Activated CD4-positive, alpha-beta T cell treated with anti-CD3 and anti-CD28 coated beads, Interleukin-2, amount 10 ng/mL, durations not matched to agents 7 days and 5 days (primary cell): Measurements from ENCODE around the gene GTF2F2. TPM values are rescaled to one million over a fixed set of nuclear protein-coding genes. Genes with fewer than 3 reads are reported as not detected.
"Not testable (repeated sequence)": the region's sequence is repeated elsewhere in the genome, so short reads cannot be mapped to it uniquely, and the experiment has no call there.

Experiments
- CTCF ChIA-PET: fragments of 350-600 bp; sonication (Branson Sonifier 250); formaldehyde crosslinking; loops from one replicate; lab custom pipeline; 2021; ENCODE audit warnings: antibody characterized with exemption; lab: Charles Lee
- POLR2A ChIA-PET: fragments of 350-600 bp; sonication (Branson Sonifier 250); formaldehyde crosslinking; loops from one replicate; lab custom pipeline; 2021; ENCODE audit warnings: antibody characterized with exemption; lab: Charles Lee
- DNase-seq: peaks from one replicate; pipeline ENCODE4 v3.0.0-alpha.2; 2020
- H3K27ac Mint-ChIP-seq: one replicate; pipeline ENCODE4 v1.8.0; 2021; ENCODE audit warnings: mild to moderate bottlenecking, moderate library complexity, mixed read lengths
- H3K27me3 Mint-ChIP-seq: one replicate; pipeline ENCODE4 v1.8.0; 2021; ENCODE audit warnings: mixed read lengths
- H3K36me3 Mint-ChIP-seq: one replicate; pipeline ENCODE4 v1.8.0; 2021; ENCODE audit warnings: low read depth, mixed read lengths
- H3K4me1 Mint-ChIP-seq: one replicate; pipeline ENCODE4 v1.8.0; 2021; ENCODE audit warnings: mixed read lengths
- H3K4me3 Mint-ChIP-seq: one replicate; pipeline ENCODE4 v1.8.0; 2021; ENCODE audit warnings: mild to moderate bottlenecking, moderate library complexity, mixed read lengths
- H3K9me3 Mint-ChIP-seq: one replicate; pipeline ENCODE4 v1.8.0; 2021; ENCODE audit warnings: mixed read lengths
- total RNA-seq, 2 experiments: library from RNA; stranded (reverse); gene quantifications; one replicate each; pipeline ENCODE4 v1.2.3, GENCODE V29; 2021

The GTF2F2 gene
- total RNA-seq, 2 experiments from 2014 or later = 15.3 to 17.1 TPM

GRCh38 chr13:45295536-45295935 lies 175.2 kb downstream of the GTF2F2 start:
- ChIA-PET POLR2A (no interaction called here), CTCF (interaction anchor here (1.0 kb wide), 1 partner anchor 14 kb away, joined by 5 read pairs; no protein-coding TSS in a partner anchor)
- DNase-seq = no peak
- Mint-ChIP-seq H3K27ac (peak overlapping the region; percentile 72), H3K4me1 (peaks cover 34% of the 10 kb centered on the region), H3K4me3 (no peak overlapping the region), H3K36me3 (peaks cover 10% of the 10 kb centered on the region), H3K27me3 (no peaks in the 10 kb centered on the region), H3K9me3 (no peaks in the 10 kb centered on the region)

DNA sequence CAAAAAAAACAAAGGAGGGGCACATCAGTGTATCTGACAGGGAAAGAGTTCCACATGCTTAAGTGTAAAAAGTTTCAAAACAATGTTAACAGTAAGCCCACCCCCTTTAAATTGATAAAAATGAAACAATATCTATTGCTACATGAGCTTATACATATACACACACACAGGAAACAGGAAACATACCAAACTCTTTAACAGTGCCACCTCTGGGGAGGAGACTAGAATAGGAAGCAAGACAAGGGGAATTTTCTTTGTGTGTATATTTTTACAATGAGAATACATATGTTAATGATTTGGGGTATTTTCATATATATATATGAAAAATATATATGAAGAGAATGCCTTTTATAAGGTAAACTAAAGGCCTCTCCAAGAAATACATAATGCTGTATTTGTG lies 175.9 kb downstream of the GTF2F2 start:
- DNase-seq = no peak
- H3K4me1 Mint-ChIP-seq = peaks cover 34% of the 10 kb centered on the region
- peak overlapping the region; percentile 72 for H3K27ac Mint-ChIP-seq
- H3K9me3 Mint-ChIP-seq = no peaks in the 10 kb centered on the region
- ChIA-PET CTCF (no interaction called here), POLR2A (no interaction called here)
- peaks cover 10% of the 10 kb centered on the region for H3K36me3 Mint-ChIP-seq
- no peak overlapping the region for H3K4me3 Mint-ChIP-seq
- H3K27me3 Mint-ChIP-seq = no peaks in the 10 kb centered on the region

DNA sequence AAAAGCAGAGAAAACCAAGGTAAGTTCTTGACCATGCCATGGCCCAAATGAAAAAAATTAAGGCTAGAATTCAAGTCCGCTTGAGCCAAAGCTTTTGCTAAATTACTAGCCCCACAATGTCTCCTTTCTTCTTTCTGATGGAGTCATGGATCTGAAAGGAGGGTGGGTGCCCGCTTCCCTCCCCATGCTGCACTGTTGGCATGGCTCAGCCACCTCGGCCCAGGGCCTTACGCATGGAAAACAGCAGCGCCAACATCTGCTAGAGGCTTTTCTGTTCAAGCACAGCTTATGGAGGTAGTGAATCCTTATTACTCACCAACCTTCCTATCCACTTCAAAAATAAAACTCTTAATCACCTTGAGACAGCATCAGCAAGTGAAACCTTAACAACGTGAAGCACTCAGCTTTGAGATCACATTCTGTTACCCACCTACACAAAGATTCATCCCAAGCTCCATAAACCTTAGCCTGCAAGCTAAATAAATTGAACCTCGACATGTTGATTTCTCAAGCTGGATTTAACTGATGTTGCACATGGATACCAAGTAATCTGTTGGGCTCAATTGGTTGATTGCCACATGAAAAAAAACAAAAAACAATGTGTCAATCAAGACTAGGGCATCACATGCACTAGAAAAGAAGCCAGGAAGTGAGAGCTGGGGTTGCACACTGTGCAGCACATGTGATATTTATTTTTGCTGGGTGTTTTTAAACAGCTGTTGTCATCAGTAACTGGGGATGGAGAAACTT lies 177.3 kb downstream of the GTF2F2 start:
- peak; percentile 56 for DNase-seq
- CTCF ChIA-PET = interaction anchor here (0.9 to 2.7 kb wide), 3 partner anchors 11 to 16 kb away, joined by 3 to 13 read pairs (median 3); no protein-coding TSS in a partner anchor
- peaks cover 10% of the 10 kb centered on the region for H3K36me3 Mint-ChIP-seq
- peaks cover under 1% of the 10 kb centered on the region for H3K27me3 Mint-ChIP-seq
- H3K27ac Mint-ChIP-seq = peak overlapping the region; percentile 85
- POLR2A ChIA-PET = no interaction called here
- no peaks in the 10 kb centered on the region for H3K9me3 Mint-ChIP-seq
- peak overlapping the region; percentile 12 for H3K4me3 Mint-ChIP-seq
- peaks cover 34% of the 10 kb centered on the region for H3K4me1 Mint-ChIP-seq

GRCh38 chr13:45298206-45298505 lies 177.8 kb downstream of the GTF2F2 start:
- ChIA-PET CTCF (interaction anchor here (0.9 to 2.7 kb wide), 3 partner anchors 10 to 17 kb away, joined by 3 to 13 read pairs (median 3); no protein-coding TSS in a partner anchor), POLR2A (no interaction called here)
- Mint-ChIP-seq H3K27me3 (peaks cover 2% of the 10 kb centered on the region), H3K4me1 (peaks cover 34% of the 10 kb centered on the region), H3K36me3 (peaks cover 10% of the 10 kb centered on the region), H3K9me3 (no peaks in the 10 kb centered on the region), H3K4me3 (no peak overlapping the region), H3K27ac (peak overlapping the region; percentile 85)
- DNase-seq = no peak

DNA sequence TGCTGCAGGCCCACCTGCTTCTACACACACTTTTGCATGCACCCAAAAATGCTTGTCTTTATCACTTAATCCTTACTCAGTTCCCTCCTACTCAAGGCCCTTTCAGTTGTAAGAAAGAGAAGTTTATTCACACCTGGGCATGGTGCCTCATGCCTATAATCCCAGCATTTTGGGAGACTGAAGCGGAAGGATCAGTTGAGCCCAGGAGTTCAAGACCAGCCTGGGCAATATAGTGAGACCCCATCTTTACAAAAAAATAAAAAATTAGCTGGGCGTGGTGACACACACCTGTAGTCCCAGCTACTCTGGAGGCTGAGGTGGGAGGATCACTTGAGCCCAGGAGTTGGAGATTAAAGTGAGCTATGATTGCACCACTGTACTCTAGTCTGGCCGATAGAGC lies 178.2 kb downstream of the GTF2F2 start:
- peak overlapping the region; percentile 85 for H3K27ac Mint-ChIP-seq
- peaks cover 34% of the 10 kb centered on the region for H3K4me1 Mint-ChIP-seq
- not testable (repeated sequence) for H3K4me3 Mint-ChIP-seq

DNA sequence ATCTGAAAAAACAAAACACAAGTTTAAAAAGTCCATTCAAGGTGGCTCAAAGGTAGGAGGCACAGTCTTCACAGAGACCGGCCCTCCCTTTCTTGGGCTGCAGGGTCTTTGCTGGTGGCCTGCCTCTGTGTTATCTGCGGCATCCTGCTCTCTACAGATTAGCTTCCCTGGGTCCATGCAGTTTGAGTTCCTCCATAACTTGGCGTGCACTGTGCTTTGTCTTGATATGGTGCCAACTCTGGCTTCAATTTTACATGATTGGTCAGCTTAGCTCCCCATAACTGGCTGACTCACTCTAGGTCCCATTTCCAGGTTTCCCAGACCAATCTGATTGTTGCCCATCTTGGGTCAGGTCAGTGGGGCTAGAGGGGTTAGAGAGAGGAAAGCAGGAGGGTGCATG lies 178.9 kb downstream of the GTF2F2 start:
- Mint-ChIP-seq H3K4me1 (peaks cover 34% of the 10 kb centered on the region), H3K27me3 (peaks cover 2% of the 10 kb centered on the region), H3K4me3 (no peak overlapping the region), H3K9me3 (no peaks in the 10 kb centered on the region), H3K27ac (peak overlapping the region; percentile 68), H3K36me3 (peaks cover 10% of the 10 kb centered on the region)
- CTCF ChIA-PET = interaction anchor here (0.6 to 2.7 kb wide), 4 partner anchors 9 to 252 kb away, joined by 4 to 13 read pairs (median 4); no protein-coding TSS in a partner anchor
- POLR2A ChIA-PET = no interaction called here
- no peak for DNase-seq

More for the DNA sequence above, 178.2 kb downstream of the GTF2F2 start:
- DNase-seq, H3K36me3 Mint-ChIP-seq, H3K27me3 Mint-ChIP-seq, POLR2A ChIA-PET, H3K9me3 Mint-ChIP-seq: not testable (repeated sequence)
- CTCF ChIA-PET = interaction anchor here (0.9 to 2.7 kb wide), 3 partner anchors 10 to 252 kb away, joined by 3 to 13 read pairs (median 4); no protein-coding TSS in a partner anchor

GRCh38 chr13:45300190-45300985 lies 180.1 kb downstream of the GTF2F2 start:
- H3K4me1 Mint-ChIP-seq = peaks cover 34% of the 10 kb centered on the region

GRCh38 chr13:45301263-45301662 lies 181.0 kb downstream of the GTF2F2 start:
- CTCF ChIA-PET = no interaction called here
- no peak for DNase-seq
- H3K27ac Mint-ChIP-seq = no peak overlapping the region
- H3K4me3 Mint-ChIP-seq = no peak overlapping the region
- POLR2A ChIA-PET = no interaction called here
- H3K9me3 Mint-ChIP-seq = no peaks in the 10 kb centered on the region
- H3K27me3 Mint-ChIP-seq = peaks cover 2% of the 10 kb centered on the region
- H3K4me1 Mint-ChIP-seq = peaks cover 27% of the 10 kb centered on the region
- peaks cover 8% of the 10 kb centered on the region for H3K36me3 Mint-ChIP-seq

More at GRCh38 chr13:45300190-45300985, 180.1 kb downstream of the GTF2F2 start:
- Mint-ChIP-seq H3K27me3 (peaks cover 2% of the 10 kb centered on the region), H3K9me3 (no peaks in the 10 kb centered on the region), H3K27ac (peak overlapping the region; percentile 16), H3K36me3 (peaks cover 10% of the 10 kb centered on the region), H3K4me3 (no peak overlapping the region)
- DNase-seq = no peak
- ChIA-PET CTCF (interaction anchor here (0.6 to 1.3 kb wide), 2 partner anchors 22 to 1398 kb away, joined by 3 to 4 read pairs; no protein-coding TSS in a partner anchor), POLR2A (no interaction called here)

DNA sequence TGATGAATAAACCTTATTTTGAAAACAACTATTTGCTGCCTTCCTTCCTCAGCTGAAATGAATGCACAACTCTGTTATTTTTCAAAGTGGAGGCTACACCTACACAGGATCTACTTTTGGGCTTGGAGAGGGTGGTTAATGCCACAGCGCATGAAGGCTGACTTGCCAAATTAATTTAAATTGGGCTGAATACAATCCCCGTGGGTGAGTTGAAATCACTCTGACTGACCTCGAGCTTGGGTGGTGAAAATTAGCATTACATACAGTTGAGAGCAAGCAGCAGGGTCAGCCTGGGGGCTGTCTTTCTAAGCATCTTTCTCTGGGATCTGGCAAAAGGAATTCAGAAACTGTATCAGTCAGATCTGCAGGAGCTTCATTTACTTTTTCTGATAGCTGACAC lies 182.2 kb downstream of the GTF2F2 start:
- peaks cover 7% of the 10 kb centered on the region for H3K27me3 Mint-ChIP-seq
- H3K4me3 Mint-ChIP-seq = no peak overlapping the region
- H3K4me1 Mint-ChIP-seq = peaks cover 16% of the 10 kb centered on the region
- peaks cover 3% of the 10 kb centered on the region for H3K36me3 Mint-ChIP-seq
- ChIA-PET CTCF (interaction anchor here (0.9 kb wide), 1 partner anchor 16 kb away, joined by 4 read pairs; no protein-coding TSS in a partner anchor), POLR2A (no interaction called here)
- H3K27ac Mint-ChIP-seq = no peak overlapping the region
- no peaks in the 10 kb centered on the region for H3K9me3 Mint-ChIP-seq
- DNase-seq = no peak

- no peaks in the 10 kb centered on the region for H3K36me3 Mint-ChIP-seq
- no peak overlapping the region for H3K27ac Mint-ChIP-seq
- POLR2A ChIA-PET = no interaction called here
- CTCF ChIA-PET = interaction anchor here (0.9 to 1.2 kb wide), 2 partner anchors 17 to 270 kb away, joined by 3 to 4 read pairs; no protein-coding TSS in a partner anchor
- peaks cover 11% of the 10 kb centered on the region for H3K4me1 Mint-ChIP-seq
- no peak for DNase-seq
- no peak overlapping the region for H3K4me3 Mint-ChIP-seq
- peaks cover 10% of the 10 kb centered on the region for H3K27me3 Mint-ChIP-seq
- no peaks in the 10 kb centered on the region for H3K9me3 Mint-ChIP-seq
These were observed 182.7 kb downstream of the GTF2F2 start for GRCh38 chr13:45303026-45303425.

DNA sequence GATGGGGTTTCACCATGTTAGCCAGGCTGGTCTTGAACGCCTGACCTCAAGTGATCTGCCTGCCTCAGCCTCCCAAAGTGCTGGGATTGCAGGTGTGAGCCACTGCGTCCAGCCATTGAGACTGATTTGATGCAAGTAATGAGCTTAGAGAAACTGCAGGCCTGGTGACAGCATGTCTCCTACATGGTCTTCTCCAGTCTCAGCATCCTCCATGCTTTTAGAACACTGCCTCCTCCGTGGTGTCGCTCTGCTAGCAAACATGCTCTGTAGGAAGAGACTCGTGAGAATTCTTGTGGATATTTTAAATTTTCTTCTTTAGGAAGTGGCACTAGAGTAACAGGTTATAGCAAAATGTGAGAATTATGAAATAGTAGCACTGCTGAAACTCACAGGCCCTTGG lies 183.6 kb downstream of the GTF2F2 start:
- no peak for DNase-seq
- Mint-ChIP-seq H3K4me1 (peaks cover 2% of the 10 kb centered on the region), H3K9me3 (no peaks in the 10 kb centered on the region), H3K27ac (no peak overlapping the region), H3K27me3 (peaks cover 12% of the 10 kb centered on the region), H3K4me3 (no peak overlapping the region), H3K36me3 (no peaks in the 10 kb centered on the region)
- ChIA-PET CTCF (interaction anchor here (0.6 to 1.5 kb wide), 4 partner anchors 34 to 270 kb away, joined by 3 to 4 read pairs (median 4); no protein-coding TSS in a partner anchor), POLR2A (no interaction called here)

DNA sequence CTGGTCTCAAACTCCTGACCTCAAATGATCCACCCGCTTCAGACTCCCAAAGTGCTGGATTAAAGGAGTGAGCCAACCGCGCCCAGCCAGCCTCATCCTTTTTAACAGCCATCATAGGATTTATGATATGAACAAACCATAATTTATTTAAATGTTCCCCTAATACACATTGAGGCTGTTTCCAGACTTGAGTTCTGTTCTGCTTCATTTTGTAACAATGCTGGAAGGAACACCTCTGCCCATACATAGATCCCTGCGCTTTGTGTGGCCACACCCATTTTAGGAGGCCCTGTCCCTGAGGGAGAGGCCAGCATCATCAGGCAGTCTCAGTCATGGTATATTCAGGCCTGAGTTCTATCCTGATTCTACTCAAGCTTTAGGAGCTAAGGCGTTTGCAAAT lies 184.8 kb downstream of the GTF2F2 start:
- H3K4me3 Mint-ChIP-seq = no peak overlapping the region
- DNase-seq = no peak
- CTCF ChIA-PET = interaction anchor here (1.2 to 1.5 kb wide), 2 partner anchors 35 to 258 kb away, joined by 4 read pairs; no protein-coding TSS in a partner anchor
- H3K4me1 Mint-ChIP-seq = peaks cover 9% of the 10 kb centered on the region
- no peaks in the 10 kb centered on the region for H3K36me3 Mint-ChIP-seq
- POLR2A ChIA-PET = no interaction called here
- H3K9me3 Mint-ChIP-seq = no peaks in the 10 kb centered on the region
- H3K27ac Mint-ChIP-seq = no peak overlapping the region
- peaks cover 17% of the 10 kb centered on the region for H3K27me3 Mint-ChIP-seq
